ENCODE measurements around the gene KIF1A.

KIF1A gene

GRCh38 chr2:240741091-240741490 is 78.9 kb downstream of the KIF1A start:
- no peak for FAIRE-seq
- TF ChIP-seq POLR2AphosphoS5 (IDR thresholded peaks at IDR 0.05; ENCODE audit: low read depth, low read length) (no peak), POLR2A (IDR thresholded peaks at IDR 0.05; ENCODE audit: low read depth, low read length) (no peak), TAF1 (IDR thresholded peaks at IDR 0.05; ENCODE audit: borderline replicate concordance, low read depth, low read length) (no peak)

GRCh38 chr2:240739797-240740196 is 80.2 kb downstream of the KIF1A start:
- no peak for DNase-seq (ENCODE audit: insufficient read length)
- TF ChIP-seq POLR2A (IDR thresholded peaks at IDR 0.05; ENCODE audit: low read depth, low read length) (no peak), TAF1 (IDR thresholded peaks at IDR 0.05; ENCODE audit: borderline replicate concordance, low read depth, low read length) (no peak)
- FAIRE-seq, result no peak

More at GRCh38 chr2:240741091-240741490, 78.9 kb downstream of the KIF1A start:
- DNase-seq (ENCODE audit: insufficient read length), result no peak

- no peak for FAIRE-seq
- TF ChIP-seq POLR2AphosphoS5 (IDR thresholded peaks at IDR 0.05; ENCODE audit: low read depth, low read length), result no peak
Measured at GRCh38 chr2:240737958-240738357, 82.1 kb downstream of the KIF1A start.

GRCh38 chr2:240737512-240737911 is 82.5 kb downstream of the KIF1A start:
- FAIRE-seq, result no peak
- TF ChIP-seq TAF1 (IDR thresholded peaks at IDR 0.05; ENCODE audit: borderline replicate concordance, low read depth, low read length), result no peak
- DNase-seq (ENCODE audit: insufficient read length), result no peak

More at GRCh38 chr2:240737958-240738357, 82.1 kb downstream of the KIF1A start:
- DNase-seq (ENCODE audit: insufficient read length), result no peak

- TF ChIP-seq POLR2AphosphoS5 (IDR thresholded peaks at IDR 0.05; ENCODE audit: low read depth, low read length) (no peak), POLR2A (IDR thresholded peaks at IDR 0.05; ENCODE audit: low read depth, low read length) (no peak), TAF1 (IDR thresholded peaks at IDR 0.05; ENCODE audit: borderline replicate concordance, low read depth, low read length) (no peak)
- FAIRE-seq, result no peak
Measured at GRCh38 chr2:240736281-240737250, 83.5 kb downstream of the KIF1A start.

GRCh38 chr2:240735476-240735875 is 84.5 kb downstream of the KIF1A start:
- TF ChIP-seq POLR2AphosphoS5 (IDR thresholded peaks at IDR 0.05; ENCODE audit: low read depth, low read length) (no peak), TAF1 (IDR thresholded peaks at IDR 0.05; ENCODE audit: borderline replicate concordance, low read depth, low read length) (no peak), POLR2A (IDR thresholded peaks at IDR 0.05; ENCODE audit: low read depth, low read length) (no peak)
- DNase-seq (ENCODE audit: insufficient read length) (no peak), FAIRE-seq (no peak)

More at GRCh38 chr2:240736281-240737250, 83.5 kb downstream of the KIF1A start:
- DNase-seq (ENCODE audit: insufficient read length), result no peak

- TF ChIP-seq POLR2AphosphoS5 (IDR thresholded peaks at IDR 0.05; ENCODE audit: low read depth, low read length), result no peak
- TF ChIP-seq TAF1 (IDR thresholded peaks at IDR 0.05; ENCODE audit: borderline replicate concordance, low read depth, low read length), result no peak
- TF ChIP-seq POLR2A (IDR thresholded peaks at IDR 0.05; ENCODE audit: low read depth, low read length), result no peak
- DNase-seq (ENCODE audit: insufficient read length), result no peak
- FAIRE-seq, result no peak
Measured at GRCh38 chr2:240734756-240735155, 85.3 kb downstream of the KIF1A start.

GRCh38 chr2:240733803-240734495 is 86.1 kb downstream of the KIF1A start:
- TF ChIP-seq POLR2A (IDR thresholded peaks at IDR 0.05; ENCODE audit: low read depth, low read length) (no peak), POLR2AphosphoS5 (IDR thresholded peaks at IDR 0.05; ENCODE audit: low read depth, low read length) (no peak), TAF1 (IDR thresholded peaks at IDR 0.05; ENCODE audit: borderline replicate concordance, low read depth, low read length) (no peak)
- FAIRE-seq (no peak), DNase-seq (ENCODE audit: insufficient read length) (no peak)

- FAIRE-seq (no peak), DNase-seq (ENCODE audit: insufficient read length) (no peak)
- TF ChIP-seq TAF1 (IDR thresholded peaks at IDR 0.05; ENCODE audit: borderline replicate concordance, low read depth, low read length) (no peak), POLR2AphosphoS5 (IDR thresholded peaks at IDR 0.05; ENCODE audit: low read depth, low read length) (no peak)
Measured at GRCh38 chr2:240732911-240733622, 87.0 kb downstream of the KIF1A start.

GRCh38 chr2:240732184-240732583 is 87.8 kb downstream of the KIF1A start:
- DNase-seq (ENCODE audit: insufficient read length) (no peak), FAIRE-seq (no peak)
- no peak for TF ChIP-seq TAF1 (IDR thresholded peaks at IDR 0.05; ENCODE audit: borderline replicate concordance, low read depth, low read length)
- TF ChIP-seq POLR2AphosphoS5 (IDR thresholded peaks at IDR 0.05; ENCODE audit: low read depth, low read length), result no peak
- TF ChIP-seq POLR2A (IDR thresholded peaks at IDR 0.05; ENCODE audit: low read depth, low read length), result no peak

GRCh38 chr2:240731178-240731545 is 88.9 kb downstream of the KIF1A start:
- DNase-seq (ENCODE audit: insufficient read length) (no peak), FAIRE-seq (no peak)
- TF ChIP-seq POLR2A (IDR thresholded peaks at IDR 0.05; ENCODE audit: low read depth, low read length) (no peak), TAF1 (IDR thresholded peaks at IDR 0.05; ENCODE audit: borderline replicate concordance, low read depth, low read length) (no peak), POLR2AphosphoS5 (IDR thresholded peaks at IDR 0.05; ENCODE audit: low read depth, low read length) (no peak)
